Sigmoid colon (tissue), 7 donors: ENCODE results near the gene ELFN2. TPM values are rescaled to one million over a fixed set of nuclear protein-coding genes. Genes with fewer than 3 reads are reported as not detected.

Experiments
- DNase-seq: peaks from one replicate; pipeline ENCODE4 v3.0.0-alpha.2; 2019
- H3K27ac ChIP-seq, 4 donors: fragments of 200-600 bp; sonication (generic); one replicate each; pipeline ENCODE4 v1.5.1; 2016 to 2019; ENCODE audit warnings: mild to moderate bottlenecking in 1 of 4
- H3K27me3 ChIP-seq, 3 donors: fragments of 200-600 bp; sonication (generic); one replicate each; pipeline ENCODE4 v1.5.1; 2019; ENCODE audit warnings: mild to moderate bottlenecking in 1 of 3
- H3K36me3 ChIP-seq, 4 donors: fragments of 200-600 bp; sonication (generic); one replicate each; pipeline ENCODE4 v1.5.1; 2016 to 2019
- H3K4me1 ChIP-seq, 4 donors: fragments of 200-600 bp; sonication (generic); one replicate each; pipeline ENCODE4 v1.5.1; 2017 to 2019
- H3K4me3 ChIP-seq, 4 donors: fragments of 200-600 bp; sonication (generic); one replicate each; pipeline ENCODE4 v1.5.1; 2017 to 2019; ENCODE audit warnings: mild to moderate bottlenecking in 2 of 4, moderate library complexity in 1 of 4
- H3K9me3 ChIP-seq, 4 donors: fragments of 200-600 bp in 3 of 4; sonication (generic) in 3 of 4; one replicate each; pipeline versions ENCODE4 v1.5.1 to v1.6.1; 2013 to 2019
- CTCF ChIP-seq, 4 experiments: fragments of 450-650 bp in 3 of 4; fragments of 200-600 bp in 1 of 4; IDR thresholded peaks; one replicate each; pipeline ENCODE4 v1.5.1; 2016 to 2019; ENCODE audit warnings: antibody characterized with exemption in 4 of 4, mild to moderate bottlenecking in 3 of 4, moderate library complexity in 2 of 4
- EP300 ChIP-seq, 4 donors: sonication (generic); formaldehyde crosslinking; IDR thresholded peaks; one replicate each; pipeline ENCODE4 v1.6.1; 2017; ENCODE audit warnings: antibody characterized with exemption in 4 of 4
- POLR2A ChIP-seq, 2 donors: fragments of 450-650 bp; IDR thresholded peaks; one replicate each; pipeline ENCODE4 v1.6.1; 2016; ENCODE audit warnings: antibody characterized with exemption in 2 of 2, mild to moderate bottlenecking in 2 of 2, moderate library complexity in 2 of 2
- POLR2AphosphoS5 ChIP-seq, 4 donors: sonication (generic); formaldehyde crosslinking; IDR thresholded peaks; one replicate each; pipeline ENCODE4 v1.6.1; 2017; ENCODE audit warnings: antibody characterized with exemption in 4 of 4
- WGBS, 2 donors: extraction: QIAGEN DNeasy Blood & Tissue Kit; methylation state at CpG; one replicate each; pipeline ENCODE4 v1.1.7; 2013; 5-methylcytosine and 5-hydroxymethylcytosine counted together
- intact Hi-C: fragments of 100-400 bp; cut with DNase I; formaldehyde crosslinking; loops from one replicate; pipeline ENCODE4 v1.15.1; 2023
- polyA plus RNA-seq, 3 donors: library from polyadenylated mRNA; stranded (reverse); fragments of 200-250 nt; gene quantifications; one replicate each; pipeline ENCODE4 v1.2.3, GENCODE V29; 2013
- total RNA-seq, 4 donors: library from RNA; depleted of rRNA; stranded (reverse); fragments of >200 nt; gene quantifications; one replicate each; pipeline ENCODE4 v1.1.0, GENCODE V29; 2016
- donor health status: healthy with polysubstance abuse.
- donor health status: Bipolar disorder and iron deficiency.
- donor health status: healthy.

ELFN2 gene
- total and polyA plus RNA-seq, 7 donors = under 0.01 to 0.55 (median 0.15) TPM; not detected in 3

GRCh38 chr22:37449331-37450001 is 22.2 kb upstream of the ELFN2 start:
- H3K36me3 ChIP-seq = no peaks in the 10 kb centered on the region
- peaks cover 0 to 6% (median 0%) of the 10 kb centered on the region in 4 donors for H3K9me3 ChIP-seq
- WGBS, 2 donors = 53 to 73% methylated on average over 15 of the region's 15 CpGs
- peaks cover 13 to 69% (median 37%) of the 10 kb centered on the region in 3 donors for H3K27me3 ChIP-seq
- H3K4me1 ChIP-seq = no peaks in the 10 kb centered on the region
- TF ChIP-seq POLR2AphosphoS5 (IDR thresholded peaks at IDR 0.05) = no peak
- TF ChIP-seq CTCF (IDR thresholded peaks at IDR 0.05) = no peak
- TF ChIP-seq POLR2A (IDR thresholded peaks at IDR 0.05) = no peak
- TF ChIP-seq EP300 (IDR thresholded peaks at IDR 0.05) = no peak
- intact Hi-C loops = no loop called here
- H3K4me3 ChIP-seq = no peak overlapping the region
- no peak for DNase-seq
- H3K27ac ChIP-seq = no peak overlapping the region

DNA sequence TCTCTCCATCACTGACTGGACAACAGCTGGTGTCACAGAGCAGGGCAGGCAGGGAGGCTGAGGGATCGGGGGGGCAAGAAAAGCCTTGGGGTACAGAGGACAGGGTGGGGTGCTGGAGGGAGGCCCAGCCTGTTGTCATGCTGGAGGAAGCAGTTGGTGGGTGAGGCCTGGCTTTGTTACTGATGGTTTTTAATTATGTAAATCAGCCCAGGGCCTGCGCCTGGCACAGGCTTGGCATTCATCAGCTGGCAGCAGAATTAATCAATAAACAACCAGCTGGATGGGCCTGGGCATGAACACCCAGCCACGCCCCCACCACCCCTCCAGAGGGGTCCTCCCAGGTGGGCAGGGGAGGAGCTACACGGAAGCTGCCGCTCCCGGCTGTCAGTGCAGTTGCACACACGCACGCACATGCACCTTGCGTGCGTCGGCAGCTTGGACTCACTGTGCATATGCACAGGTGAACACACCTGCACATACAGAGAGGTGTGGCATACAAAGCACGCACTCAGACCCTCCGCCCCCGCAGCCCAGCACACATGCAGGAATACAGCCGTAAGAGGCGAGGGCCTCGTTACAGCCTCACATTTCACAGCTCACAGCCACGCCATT is 21.3 kb upstream of the ELFN2 start:
- no peak overlapping the region for H3K4me3 ChIP-seq
- no peak overlapping the region for H3K27ac ChIP-seq
- 19 to 74% methylated on average over 18 of the region's 18 CpGs for WGBS, 2 donors
- peaks cover 0 to 6% (median 0%) of the 10 kb centered on the region in 4 donors for H3K9me3 ChIP-seq
- H3K27me3 ChIP-seq = peaks cover 13 to 61% (median 37%) of the 10 kb centered on the region in 3 donors
- TF ChIP-seq CTCF (IDR thresholded peaks at IDR 0.05) (no peak), POLR2AphosphoS5 (IDR thresholded peaks at IDR 0.05) (no peak), EP300 (IDR thresholded peaks at IDR 0.05) (no peak), POLR2A (IDR thresholded peaks at IDR 0.05) (no peak)
- H3K36me3 ChIP-seq = no peaks in the 10 kb centered on the region
- no peak for DNase-seq
- intact Hi-C loops = no loop called here
- no peaks in the 10 kb centered on the region for H3K4me1 ChIP-seq

DNA sequence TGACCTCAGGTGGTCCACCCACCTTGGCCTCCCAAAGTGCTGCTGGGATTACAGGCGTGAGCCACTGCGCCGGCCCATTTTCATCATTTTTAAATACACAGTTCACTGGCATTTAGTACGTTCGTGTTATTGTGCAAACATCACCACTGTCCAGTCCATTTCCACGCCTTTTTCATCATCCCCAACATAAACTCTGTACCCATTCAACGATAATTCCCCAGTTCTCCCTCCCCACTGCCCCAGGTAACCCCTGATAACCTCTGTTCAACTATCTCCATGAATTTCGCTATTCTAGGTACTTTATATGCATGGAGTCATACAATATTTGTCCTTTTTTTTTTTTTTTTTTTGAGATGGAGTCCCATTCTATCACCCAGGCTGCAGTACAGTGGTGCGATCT is 18.2 kb upstream of the ELFN2 start:
- WGBS, 2 donors = 51 to 84% methylated on average over 9 of the region's 9 CpGs
- no peak for DNase-seq
- Histone ChIP-seq H3K27me3 (peaks cover 11 to 44% (median 32%) of the 10 kb centered on the region in 3 donors), H3K27ac (no peak overlapping the region), H3K4me3 (no peak overlapping the region), H3K36me3 (no peaks in the 10 kb centered on the region), H3K4me1 (no peaks in the 10 kb centered on the region), H3K9me3 (no peaks in the 10 kb centered on the region)
- TF ChIP-seq CTCF (IDR thresholded peaks at IDR 0.05) (no peak), POLR2AphosphoS5 (IDR thresholded peaks at IDR 0.05) (no peak), POLR2A (IDR thresholded peaks at IDR 0.05) (no peak), EP300 (IDR thresholded peaks at IDR 0.05) (no peak)
- intact Hi-C loops = no loop called here

DNA sequence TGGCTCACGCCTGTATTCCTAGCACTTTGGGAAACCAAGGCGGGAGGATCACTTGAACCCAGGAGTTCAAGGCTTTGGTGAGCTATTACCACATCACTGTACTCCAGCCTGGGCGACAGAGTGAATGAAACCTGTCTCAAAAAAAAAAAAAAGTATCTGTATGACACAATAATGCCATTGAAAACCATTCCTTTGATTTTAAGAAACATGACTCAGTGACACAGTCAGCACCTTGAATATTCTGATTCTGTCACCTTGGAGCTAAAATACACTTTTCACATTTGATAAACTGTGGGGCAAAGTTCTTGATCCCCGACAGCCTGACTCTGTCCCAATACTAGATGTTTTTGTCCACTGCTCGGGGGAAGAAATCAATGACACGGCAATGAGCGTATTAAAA is 16.7 kb upstream of the ELFN2 start:
- WGBS, 2 donors = 71 to 88% methylated on average over 7 of the region's 7 CpGs
- Histone ChIP-seq H3K4me3 (no peak overlapping the region), H3K27me3 (peaks cover 0 to 42% (median 19%) of the 10 kb centered on the region in 3 donors), H3K4me1 (no peaks in the 10 kb centered on the region), H3K36me3 (no peaks in the 10 kb centered on the region), H3K9me3 (no peaks in the 10 kb centered on the region), H3K27ac (no peak overlapping the region)
- no peak for TF ChIP-seq CTCF (IDR thresholded peaks at IDR 0.05)
- TF ChIP-seq EP300 (IDR thresholded peaks at IDR 0.05) = no peak
- TF ChIP-seq POLR2AphosphoS5 (IDR thresholded peaks at IDR 0.05) = no peak
- no peak for TF ChIP-seq POLR2A (IDR thresholded peaks at IDR 0.05)
- intact Hi-C loops = no loop called here
- DNase-seq = no peak
